HEK293 (cell line): ENCODE results near the gene MYLK.
A peak's percentile ranks its signal among the peaks of the same experiment; 100 is the strongest.

Experiments used
- CTCF ChIA-PET: fragments of 350-600 bp; formaldehyde crosslinking; extraction: SDS; loops from one replicate; lab custom pipeline; 2021; ENCODE audit warnings: antibody characterized with exemption; lab: Yijun Ruan, JAX
- POLR2A ChIA-PET: fragments of 300-600 bp; formaldehyde crosslinking; extraction: SDS; loops from one replicate; lab custom pipeline; 2020; ENCODE audit warnings: antibody characterized with exemption, inconsistent platforms; lab: Yijun Ruan, JAX
- H3K27ac ChIP-seq: fragments of 200-500 bp; sonication (Bioruptor generic); 2 replicates; pipeline ENCODE4 v1.5.1; 2014; ENCODE audit warnings: low read depth, low read length, control low read depth, inconsistent platforms; ENCODE audit errors: extremely low read depth
- H3K36me3 ChIP-seq, 2 experiments: fragments of 200-500 bp in 1 of 2; sonication (Bioruptor generic) in 1 of 2; 1 replicate in 1 of 2; 2 replicates in 1 of 2; pipeline ENCODE4 v1.5.1; 2014 to 2017; ENCODE audit warnings: inconsistent platforms in 2 of 2, low read length in 2 of 2; ENCODE audit not compliant: control insufficient read depth in 2 of 2, insufficient read depth in 1 of 2
- H3K4me1 ChIP-seq: fragments of 200-500 bp; sonication (Bioruptor generic); 2 replicates; pipeline ENCODE4 v1.5.1; 2014; ENCODE audit warnings: mild to moderate bottlenecking, low read length, inconsistent platforms; ENCODE audit not compliant: control insufficient read depth, insufficient read depth
- H3K4me3 ChIP-seq: 2 replicates; pipeline ENCODE4 v1.5.1; 2011; ENCODE audit warnings: low read depth, mild to moderate bottlenecking, control low read depth, low read length, moderate library complexity
- H3K9me3 ChIP-seq: fragments of 200-500 bp; sonication (Bioruptor generic); 2 replicates; pipeline ENCODE4 v1.5.1; 2014; ENCODE audit warnings: low read depth, low read length, inconsistent platforms; ENCODE audit not compliant: control insufficient read depth, insufficient read depth
- HOXA7 ChIP-seq: sonication (generic); formaldehyde crosslinking; IDR thresholded peaks from 2 replicates; pipeline ENCODE4 v1.8.1; 2022; ENCODE audit warnings: missing genetic modification reagents, borderline replicate concordance
- IKZF3 ChIP-seq: fragments of 450-650 bp; IDR thresholded peaks from 2 replicates; pipeline ENCODE4 v1.5.0; 2018; ENCODE audit warnings: missing biosample characterization, mild to moderate bottlenecking, missing genetic modification characterization, moderate library complexity
- ZBTB17 ChIP-seq: fragments of 450-650 bp; formaldehyde crosslinking; IDR thresholded peaks from 2 replicates; pipeline ENCODE4 v1.5.1; 2016; ENCODE audit warnings: missing biosample characterization, missing genetic modification characterization
- ZBTB48 ChIP-seq: fragments of 450-650 bp; formaldehyde crosslinking; IDR thresholded peaks from 2 replicates; pipeline ENCODE4 v1.5.1; 2016; ENCODE audit warnings: missing biosample characterization, missing genetic modification characterization
- ZFP37 ChIP-seq: fragments of 450-650 bp; formaldehyde crosslinking; IDR thresholded peaks from 2 replicates; pipeline ENCODE4 v1.5.1; 2016; ENCODE audit warnings: missing biosample characterization, missing genetic modification characterization
- ZFP41 ChIP-seq: fragments of 450-650 bp; formaldehyde crosslinking; IDR thresholded peaks from 2 replicates; pipeline ENCODE4 v1.5.1; 2016; ENCODE audit warnings: missing biosample characterization, missing genetic modification characterization, borderline replicate concordance
- ZIC2 ChIP-seq: fragments of 450-650 bp; formaldehyde crosslinking; IDR thresholded peaks from 2 replicates; pipeline ENCODE4 v1.5.1; 2016; ENCODE audit warnings: missing biosample characterization, missing genetic modification characterization
- ZNF169 ChIP-seq: fragments of 450-650 bp; formaldehyde crosslinking; IDR thresholded peaks from 2 replicates; pipeline ENCODE4 v1.5.1; 2016; ENCODE audit warnings: missing biosample characterization, missing genetic modification characterization
- ZNF274 ChIP-seq, 2 experiments: fragments of 200-500 bp in 1 of 2; fragments of 450-650 bp in 1 of 2; sonication (Bioruptor generic) in 1 of 2; formaldehyde crosslinking in 1 of 2; IDR thresholded peaks; 2 replicates each; pipeline versions ENCODE4 v1.5.1 to v1.6.1; 2014 to 2016; ENCODE audit warnings: borderline replicate concordance in 1 of 2, inconsistent platforms in 1 of 2, low read length in 1 of 2, missing biosample characterization in 1 of 2, missing genetic modification characterization in 1 of 2
- ZNF302 ChIP-seq: fragments of 450-650 bp; formaldehyde crosslinking; IDR thresholded peaks from 2 replicates; pipeline ENCODE4 v1.5.1; 2016; ENCODE audit warnings: missing biosample characterization, missing genetic modification characterization, low read depth
- ZNF324 ChIP-seq: fragments of 450-650 bp; formaldehyde crosslinking; IDR thresholded peaks from 2 replicates; pipeline ENCODE4 v1.5.1; 2016; ENCODE audit warnings: missing biosample characterization, missing genetic modification characterization
- ZNF366 ChIP-seq: fragments of 450-650 bp; formaldehyde crosslinking; conservative IDR thresholded peaks from 2 replicates; pipeline ENCODE4 v1.5.1; 2016; ENCODE audit warnings: missing biosample characterization, missing genetic modification characterization
- ZNF433 ChIP-seq: fragments of 450-650 bp; formaldehyde crosslinking; IDR thresholded peaks from 2 replicates; pipeline ENCODE4 v1.5.1; 2016; ENCODE audit warnings: missing biosample characterization, missing genetic modification characterization, low read depth
- ZNF473 ChIP-seq: fragments of 450-650 bp; formaldehyde crosslinking; IDR thresholded peaks from 2 replicates; pipeline ENCODE4 v1.5.1; 2017; ENCODE audit warnings: missing biosample characterization, missing genetic modification characterization
- ZNF48 ChIP-seq: fragments of 450-650 bp; formaldehyde crosslinking; IDR thresholded peaks from 2 replicates; pipeline ENCODE4 v1.5.1; 2016; ENCODE audit warnings: missing biosample characterization, missing genetic modification characterization
- ZNF785 ChIP-seq: fragments of 450-650 bp; formaldehyde crosslinking; IDR thresholded peaks from 2 replicates; pipeline ENCODE4 v1.5.1; 2016; ENCODE audit warnings: missing biosample characterization, missing genetic modification characterization
- ZNF830 ChIP-seq: fragments of 450-650 bp; IDR thresholded peaks from 2 replicates; pipeline ENCODE4 v1.5.0; 2018; ENCODE audit warnings: missing biosample characterization, missing genetic modification characterization, low read depth, mild to moderate bottlenecking, moderate library complexity
- ZNF837 ChIP-seq: fragments of 450-650 bp; formaldehyde crosslinking; IDR thresholded peaks from 2 replicates; pipeline ENCODE4 v1.5.1; 2016; ENCODE audit warnings: missing biosample characterization, missing genetic modification characterization
- TF ChIP-seq, protein P1 (sequence below): fragments of 450-650 bp; formaldehyde crosslinking; IDR thresholded peaks from 2 replicates; pipeline ENCODE4 v1.5.1; 2016; ENCODE audit warnings: missing biosample characterization, missing genetic modification characterization, borderline replicate concordance
- TF ChIP-seq, protein P2 (sequence below): fragments of 450-650 bp; formaldehyde crosslinking; IDR thresholded peaks from 2 replicates; pipeline ENCODE4 v1.5.1; 2016; ENCODE audit warnings: missing biosample characterization, missing genetic modification characterization
- TF ChIP-seq, protein P3 (sequence below): fragments of 450-650 bp; formaldehyde crosslinking; IDR thresholded peaks from 2 replicates; pipeline ENCODE4 v1.5.1; 2016; ENCODE audit warnings: missing biosample characterization, missing genetic modification characterization
- TF ChIP-seq, protein P4 (sequence below): fragments of 450-650 bp; formaldehyde crosslinking; IDR thresholded peaks from 2 replicates; pipeline ENCODE4 v1.5.1; 2016; ENCODE audit warnings: missing biosample characterization, missing genetic modification characterization

The MYLK gene

DNA sequence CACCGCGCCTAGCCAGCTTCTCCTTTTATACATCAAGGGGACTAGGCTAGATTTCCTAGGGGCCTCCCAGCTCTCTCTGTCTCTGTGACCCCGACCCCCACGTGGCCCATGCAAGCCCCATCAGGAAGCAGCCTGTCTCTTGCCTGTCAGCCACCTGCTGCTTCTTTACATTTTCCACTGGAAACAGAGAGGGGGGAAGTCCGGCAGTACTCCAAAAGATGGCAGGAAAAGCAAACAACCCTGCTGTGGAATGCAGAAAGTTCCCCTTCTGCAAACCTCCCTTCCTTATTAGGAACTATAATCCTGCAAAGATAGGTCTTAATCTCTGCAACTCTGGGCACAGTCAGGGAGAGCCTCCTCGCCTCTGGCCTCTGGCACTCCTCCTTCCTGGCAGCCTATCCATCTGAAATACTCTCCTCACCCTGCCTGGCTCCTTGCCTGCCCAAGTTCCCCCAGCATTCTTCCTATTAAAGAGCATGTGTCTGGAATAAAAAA, 251.9 kb downstream of the MYLK start:
- POLR2A ChIA-PET = interaction anchor here (0.6 kb wide), 1 partner anchor 47 kb away, joined by 5 read pairs; the partner anchor contains the start of gene HACD2
- peak; percentile 55; the same call in 1 of the 2 replicates for TF ChIP-seq ZIC2 (tag by site-specific recombination)
- no peak for TF ChIP-seq ZNF48
- TF ChIP-seq ZNF324 (tag by site-specific recombination) = no peak
- peak; percentile 54 for TF ChIP-seq ZBTB17 (tag by site-specific recombination)
- H3K27ac ChIP-seq = no peak overlapping the region
- no peak overlapping the region for H3K4me3 ChIP-seq
- CTCF ChIA-PET = interaction anchor here (0.6 to 1.1 kb wide), 3 partner anchors 10 kb away, joined by 3 to 5 read pairs (median 5); no protein-coding TSS in a partner anchor
- no peaks in the 10 kb centered on the region for H3K4me1 ChIP-seq
- H3K9me3 ChIP-seq = no peaks in the 10 kb centered on the region
- H3K36me3 ChIP-seq = peaks cover 0 to 15% of the 10 kb centered on the region in 2 experiments; a peak in 1 of 3 replicates

DNA sequence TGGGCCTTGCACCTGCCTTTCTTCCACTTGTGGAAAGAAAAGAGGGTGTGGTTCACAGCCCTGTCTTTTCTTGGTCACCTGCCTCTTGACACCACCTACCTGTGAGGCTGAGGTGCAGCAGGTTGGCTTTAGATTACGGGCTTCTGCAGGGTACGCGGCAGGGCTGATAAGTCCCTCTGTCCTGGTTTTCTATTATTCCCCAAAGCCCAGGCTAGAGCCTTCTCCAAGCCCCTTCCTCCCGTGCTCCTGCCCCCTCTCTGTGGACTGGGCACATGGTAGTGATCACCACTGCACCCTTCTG, 254.4 kb downstream of the MYLK start:
- no peaks in the 10 kb centered on the region for H3K4me1 ChIP-seq
- no peaks in the 10 kb centered on the region for H3K9me3 ChIP-seq
- TF ChIP-seq ZNF837 (tag by site-specific recombination) = no peak
- TF ChIP-seq ZNF473 (tag by site-specific recombination) = no peak
- no peak for TF ChIP-seq ZNF169 (tag by site-specific recombination)
- no peak for TF ChIP-seq ZNF433 (tag by site-specific recombination)
- TF ChIP-seq, protein P1, sequence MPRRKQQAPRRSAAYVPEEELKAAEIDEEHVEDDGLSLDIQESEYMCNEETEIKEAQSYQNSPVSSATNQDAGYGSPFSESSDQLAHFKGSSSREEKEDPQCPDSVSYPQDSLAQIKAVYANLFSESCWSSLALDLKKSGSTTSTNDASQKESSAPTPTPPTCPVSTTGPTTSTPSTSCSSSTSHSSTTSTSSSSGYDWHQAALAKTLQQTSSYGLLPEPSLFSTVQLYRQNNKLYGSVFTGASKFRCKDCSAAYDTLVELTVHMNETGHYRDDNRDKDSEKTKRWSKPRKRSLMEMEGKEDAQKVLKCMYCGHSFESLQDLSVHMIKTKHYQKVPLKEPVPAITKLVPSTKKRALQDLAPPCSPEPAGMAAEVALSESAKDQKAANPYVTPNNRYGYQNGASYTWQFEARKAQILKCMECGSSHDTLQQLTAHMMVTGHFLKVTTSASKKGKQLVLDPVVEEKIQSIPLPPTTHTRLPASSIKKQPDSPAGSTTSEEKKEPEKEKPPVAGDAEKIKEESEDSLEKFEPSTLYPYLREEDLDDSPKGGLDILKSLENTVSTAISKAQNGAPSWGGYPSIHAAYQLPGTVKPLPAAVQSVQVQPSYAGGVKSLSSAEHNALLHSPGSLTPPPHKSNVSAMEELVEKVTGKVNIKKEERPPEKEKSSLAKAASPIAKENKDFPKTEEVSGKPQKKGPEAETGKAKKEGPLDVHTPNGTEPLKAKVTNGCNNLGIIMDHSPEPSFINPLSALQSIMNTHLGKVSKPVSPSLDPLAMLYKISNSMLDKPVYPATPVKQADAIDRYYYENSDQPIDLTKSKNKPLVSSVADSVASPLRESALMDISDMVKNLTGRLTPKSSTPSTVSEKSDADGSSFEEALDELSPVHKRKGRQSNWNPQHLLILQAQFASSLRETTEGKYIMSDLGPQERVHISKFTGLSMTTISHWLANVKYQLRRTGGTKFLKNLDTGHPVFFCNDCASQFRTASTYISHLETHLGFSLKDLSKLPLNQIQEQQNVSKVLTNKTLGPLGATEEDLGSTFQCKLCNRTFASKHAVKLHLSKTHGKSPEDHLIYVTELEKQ = no peak
- TF ChIP-seq, protein P2, sequence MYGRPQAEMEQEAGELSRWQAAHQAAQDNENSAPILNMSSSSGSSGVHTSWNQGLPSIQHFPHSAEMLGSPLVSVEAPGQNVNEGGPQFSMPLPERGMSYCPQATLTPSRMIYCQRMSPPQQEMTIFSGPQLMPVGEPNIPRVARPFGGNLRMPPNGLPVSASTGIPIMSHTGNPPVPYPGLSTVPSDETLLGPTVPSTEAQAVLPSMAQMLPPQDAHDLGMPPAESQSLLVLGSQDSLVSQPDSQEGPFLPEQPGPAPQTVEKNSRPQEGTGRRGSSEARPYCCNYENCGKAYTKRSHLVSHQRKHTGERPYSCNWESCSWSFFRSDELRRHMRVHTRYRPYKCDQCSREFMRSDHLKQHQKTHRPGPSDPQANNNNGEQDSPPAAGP (tag by site-specific recombination) = no peak
- TF ChIP-seq HOXA7 (CRISPR knock-in tag) = no peak
- no peak for TF ChIP-seq ZNF302
- TF ChIP-seq ZFP37 (tag by site-specific recombination) = no peak
- TF ChIP-seq IKZF3 = no peak
- TF ChIP-seq, protein P3, sequence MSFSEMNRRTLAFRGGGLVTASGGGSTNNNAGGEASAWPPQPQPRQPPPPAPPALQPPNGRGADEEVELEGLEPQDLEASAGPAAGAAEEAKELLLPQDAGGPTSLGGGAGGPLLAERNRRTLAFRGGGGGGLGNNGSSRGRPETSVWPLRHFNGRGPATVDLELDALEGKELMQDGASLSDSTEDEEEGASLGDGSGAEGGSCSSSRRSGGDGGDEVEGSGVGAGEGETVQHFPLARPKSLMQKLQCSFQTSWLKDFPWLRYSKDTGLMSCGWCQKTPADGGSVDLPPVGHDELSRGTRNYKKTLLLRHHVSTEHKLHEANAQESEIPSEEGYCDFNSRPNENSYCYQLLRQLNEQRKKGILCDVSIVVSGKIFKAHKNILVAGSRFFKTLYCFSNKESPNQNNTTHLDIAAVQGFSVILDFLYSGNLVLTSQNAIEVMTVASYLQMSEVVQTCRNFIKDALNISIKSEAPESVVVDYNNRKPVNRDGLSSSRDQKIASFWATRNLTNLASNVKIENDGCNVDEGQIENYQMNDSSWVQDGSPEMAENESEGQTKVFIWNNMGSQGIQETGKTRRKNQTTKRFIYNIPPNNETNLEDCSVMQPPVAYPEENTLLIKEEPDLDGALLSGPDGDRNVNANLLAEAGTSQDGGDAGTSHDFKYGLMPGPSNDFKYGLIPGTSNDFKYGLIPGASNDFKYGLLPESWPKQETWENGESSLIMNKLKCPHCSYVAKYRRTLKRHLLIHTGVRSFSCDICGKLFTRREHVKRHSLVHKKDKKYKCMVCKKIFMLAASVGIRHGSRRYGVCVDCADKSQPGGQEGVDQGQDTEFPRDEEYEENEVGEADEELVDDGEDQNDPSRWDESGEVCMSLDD (tag by site-specific recombination) = no peak
- TF ChIP-seq ZNF785 (tag by site-specific recombination) = no peak
- no peak for TF ChIP-seq ZNF830
- TF ChIP-seq ZNF274 (IDR thresholded peaks at IDR 0.05; ENCODE audit: low read length) = no peak
- TF ChIP-seq ZNF274 (tag by site-specific recombination; IDR thresholded peaks at IDR 0.05; ENCODE audit: borderline replicate concordance) = no peak
- TF ChIP-seq, protein P4, sequence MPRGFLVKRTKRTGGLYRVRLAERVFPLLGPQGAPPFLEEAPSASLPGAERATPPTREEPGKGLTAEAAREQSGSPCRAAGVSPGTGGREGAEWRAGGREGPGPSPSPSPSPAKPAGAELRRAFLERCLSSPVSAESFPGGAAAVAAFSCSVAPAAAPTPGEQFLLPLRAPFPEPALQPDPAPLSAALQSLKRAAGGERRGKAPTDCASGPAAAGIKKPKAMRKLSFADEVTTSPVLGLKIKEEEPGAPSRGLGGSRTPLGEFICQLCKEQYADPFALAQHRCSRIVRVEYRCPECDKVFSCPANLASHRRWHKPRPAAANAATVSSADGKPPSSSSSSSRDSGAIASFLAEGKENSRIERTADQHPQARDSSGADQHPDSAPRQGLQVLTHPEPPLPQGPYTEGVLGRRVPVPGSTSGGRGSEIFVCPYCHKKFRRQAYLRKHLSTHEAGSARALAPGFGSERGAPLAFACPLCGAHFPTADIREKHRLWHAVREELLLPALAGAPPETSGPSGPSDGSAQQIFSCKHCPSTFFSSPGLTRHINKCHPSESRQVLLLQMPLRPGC = no peak
- no peak for TF ChIP-seq ZNF366 (tag by site-specific recombination)
- no peak for TF ChIP-seq ZBTB48 (tag by site-specific recombination)
- no peak for TF ChIP-seq ZFP41
- H3K4me3 ChIP-seq = no peak overlapping the region
- H3K36me3 ChIP-seq = peaks cover 0 to 22% of the 10 kb centered on the region in 2 experiments; a peak in 1 of 3 replicates
- ChIA-PET CTCF (interaction anchor here (0.6 kb wide), 1 partner anchor 264 kb away, joined by 3 read pairs; no protein-coding TSS in a partner anchor), POLR2A (no interaction called here)
- no peak overlapping the region for H3K27ac ChIP-seq
